Endodermal cell (in vitro differentiated cells): ENCODE measurements around the gene SNRPA1. TPM values are rescaled to one million over a fixed set of nuclear protein-coding genes. Genes with fewer than 3 reads are reported as not detected.

Source experiments
- DNase-seq: peaks from one replicate; pipeline ENCODE4 v3.0.0-alpha.2; 2017
- H3K27ac ChIP-seq: 2 replicates; pipeline ENCODE4 v1.5.1; 2013; ENCODE audit warnings: mild to moderate bottlenecking, low read depth, low read length, moderate library complexity
- H3K27me3 ChIP-seq: 2 replicates; pipeline ENCODE4 v1.6.1; 2013; ENCODE audit warnings: mild to moderate bottlenecking, low read length, moderate library complexity; ENCODE audit not compliant: insufficient read depth, control insufficient read depth, poor library complexity, severe bottlenecking
- H3K36me3 ChIP-seq: 2 replicates; pipeline ENCODE4 v1.7.0; 2013; ENCODE audit warnings: mild to moderate bottlenecking, low read length, moderate library complexity; ENCODE audit not compliant: control insufficient read depth, insufficient read depth
- H3K4me1 ChIP-seq: one replicate; pipeline ENCODE4 v1.7.0; 2013; ENCODE audit warnings: low read length; ENCODE audit not compliant: control insufficient read depth, insufficient read depth
- H3K4me3 ChIP-seq: 2 replicates; pipeline ENCODE4 v1.5.1; 2013; ENCODE audit warnings: mild to moderate bottlenecking, low read length, moderate library complexity
- H3K9ac ChIP-seq: 2 replicates; pipeline ENCODE4 v1.6.1; 2013; ENCODE audit warnings: mild to moderate bottlenecking, low read length, moderate library complexity; ENCODE audit not compliant: poor library complexity, severe bottlenecking; ENCODE audit errors: extremely low read depth
- H3K9me3 ChIP-seq: 2 replicates; pipeline ENCODE4 v1.6.1; 2013; ENCODE audit warnings: mild to moderate bottlenecking, low read length, moderate library complexity; ENCODE audit not compliant: control insufficient read depth
- H3K27ac Mint-ChIP-seq: 2 replicates; pipeline ENCODE4 v1.8.0; 2020; ENCODE audit warnings: mixed read lengths
- H3K27me3 Mint-ChIP-seq: 2 replicates; pipeline ENCODE4 v1.8.0; 2021; ENCODE audit warnings: mild to moderate bottlenecking, mixed read lengths; ENCODE audit not compliant: insufficient read depth
- H3K36me3 Mint-ChIP-seq: 2 replicates; pipeline ENCODE4 v1.8.0; 2020; ENCODE audit warnings: low read depth, mixed read lengths
- H3K4me1 Mint-ChIP-seq: 2 replicates; pipeline ENCODE4 v1.8.0; 2020; ENCODE audit warnings: mixed read lengths
- H3K4me3 Mint-ChIP-seq: 2 replicates; pipeline ENCODE4 v1.8.0; 2020; ENCODE audit warnings: mild to moderate bottlenecking, moderate library complexity, mixed read lengths
- H3K9me3 Mint-ChIP-seq: 2 replicates; pipeline ENCODE4 v1.8.0; 2020; ENCODE audit warnings: mild to moderate bottlenecking, mixed read lengths
- WGBS, 2 experiments: methylation state at CpG; one replicate each; pipeline versions ENCODE4 v1.1.5 to v1.1.7; 2013; ENCODE audit warnings: missing lambda C conversion rate in 2 of 2, mixed read lengths in 1 of 2; ENCODE audit not compliant: insufficient coverage in 1 of 2, insufficient read length in 1 of 2; 5-methylcytosine and 5-hydroxymethylcytosine counted together
- total RNA-seq, 2 donors: library from RNA; stranded (reverse); fragmentation: NEBNext Ultra II Directional in 1 of 2; extraction: Animal tissue kit (Norgen Biotek cat#: 25700) in 1 of 2; gene quantifications; 2 replicates in 1 of 2; 3 replicates in 1 of 2; pipeline ENCODE4 v1.2.1, GENCODE V29; 2021
- TF ChIP-seq, protein P1 (sequence below): fragments of 200-600 bp; sonication (generic); conservative IDR thresholded peaks from 2 replicates; pipeline ENCODE4 v1.5.0; 2021; ENCODE audit warnings: antibody characterized with exemption, mild to moderate bottlenecking

SNRPA1 gene
- total RNA-seq, 2 donors from 2014 or later: 111 to 140 TPM

DNA sequence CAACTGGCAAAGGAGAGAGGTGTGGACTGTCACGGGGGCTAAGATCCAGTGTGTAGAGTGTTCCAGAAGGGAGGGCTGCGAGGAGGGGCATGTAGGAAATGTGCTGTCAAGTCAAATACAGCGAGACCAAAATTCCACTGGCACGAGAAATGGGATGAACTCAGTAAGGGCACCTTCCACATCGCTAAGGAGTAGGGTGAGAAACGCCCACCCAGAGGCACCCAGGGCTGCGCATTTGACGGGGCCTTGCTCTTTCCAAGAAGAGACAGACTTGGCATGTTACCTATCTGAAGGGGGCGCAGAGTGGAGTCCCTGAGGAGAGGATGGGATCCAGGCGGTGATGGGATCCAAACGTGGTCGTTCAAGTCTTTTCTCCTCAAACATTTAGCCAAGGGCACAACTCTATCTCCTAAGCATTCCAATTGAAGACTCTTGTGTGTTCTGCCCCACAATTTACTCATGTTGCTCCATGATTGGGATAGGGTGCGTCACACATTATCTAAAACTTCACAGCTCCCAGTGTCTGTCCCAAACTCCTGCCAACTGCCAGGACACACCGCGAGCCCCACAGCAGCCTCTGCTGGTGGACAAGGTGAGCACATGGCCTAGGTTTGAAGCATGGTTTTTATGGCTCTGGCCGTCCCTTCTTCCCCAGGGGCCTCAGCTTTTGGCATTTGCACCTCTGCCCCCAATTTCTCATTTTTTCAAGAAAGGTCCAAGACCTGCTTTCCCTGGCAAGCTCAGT lies 25.4 kb downstream of the SNRPA1 start:
- Histone ChIP-seq H3K9me3 (no peaks in the 10 kb centered on the region), H3K9ac (no peak overlapping the region), H3K4me3 (no peak overlapping the region), H3K27me3 (no peaks in the 10 kb centered on the region), H3K36me3 (peaks cover 56% of the 10 kb centered on the region), H3K27ac (no peak overlapping the region), H3K4me1 (no peaks in the 10 kb centered on the region)
- TF ChIP-seq, protein P1, sequence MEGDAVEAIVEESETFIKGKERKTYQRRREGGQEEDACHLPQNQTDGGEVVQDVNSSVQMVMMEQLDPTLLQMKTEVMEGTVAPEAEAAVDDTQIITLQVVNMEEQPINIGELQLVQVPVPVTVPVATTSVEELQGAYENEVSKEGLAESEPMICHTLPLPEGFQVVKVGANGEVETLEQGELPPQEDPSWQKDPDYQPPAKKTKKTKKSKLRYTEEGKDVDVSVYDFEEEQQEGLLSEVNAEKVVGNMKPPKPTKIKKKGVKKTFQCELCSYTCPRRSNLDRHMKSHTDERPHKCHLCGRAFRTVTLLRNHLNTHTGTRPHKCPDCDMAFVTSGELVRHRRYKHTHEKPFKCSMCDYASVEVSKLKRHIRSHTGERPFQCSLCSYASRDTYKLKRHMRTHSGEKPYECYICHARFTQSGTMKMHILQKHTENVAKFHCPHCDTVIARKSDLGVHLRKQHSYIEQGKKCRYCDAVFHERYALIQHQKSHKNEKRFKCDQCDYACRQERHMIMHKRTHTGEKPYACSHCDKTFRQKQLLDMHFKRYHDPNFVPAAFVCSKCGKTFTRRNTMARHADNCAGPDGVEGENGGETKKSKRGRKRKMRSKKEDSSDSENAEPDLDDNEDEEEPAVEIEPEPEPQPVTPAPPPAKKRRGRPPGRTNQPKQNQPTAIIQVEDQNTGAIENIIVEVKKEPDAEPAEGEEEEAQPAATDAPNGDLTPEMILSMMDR: peak; percentile 71
- Mint-ChIP-seq H3K36me3 (peaks cover 60% of the 10 kb centered on the region), H3K4me3 (no peak overlapping the region), H3K27ac (no peak overlapping the region), H3K9me3 (no peaks in the 10 kb centered on the region), H3K27me3 (no peaks in the 10 kb centered on the region), H3K4me1 (peaks cover 7% of the 10 kb centered on the region)
- peak; percentile 79 for DNase-seq
- 90 to 99% methylated on average over 9 to 16 of the region's 16 CpGs for WGBS, 2 experiments

DNA sequence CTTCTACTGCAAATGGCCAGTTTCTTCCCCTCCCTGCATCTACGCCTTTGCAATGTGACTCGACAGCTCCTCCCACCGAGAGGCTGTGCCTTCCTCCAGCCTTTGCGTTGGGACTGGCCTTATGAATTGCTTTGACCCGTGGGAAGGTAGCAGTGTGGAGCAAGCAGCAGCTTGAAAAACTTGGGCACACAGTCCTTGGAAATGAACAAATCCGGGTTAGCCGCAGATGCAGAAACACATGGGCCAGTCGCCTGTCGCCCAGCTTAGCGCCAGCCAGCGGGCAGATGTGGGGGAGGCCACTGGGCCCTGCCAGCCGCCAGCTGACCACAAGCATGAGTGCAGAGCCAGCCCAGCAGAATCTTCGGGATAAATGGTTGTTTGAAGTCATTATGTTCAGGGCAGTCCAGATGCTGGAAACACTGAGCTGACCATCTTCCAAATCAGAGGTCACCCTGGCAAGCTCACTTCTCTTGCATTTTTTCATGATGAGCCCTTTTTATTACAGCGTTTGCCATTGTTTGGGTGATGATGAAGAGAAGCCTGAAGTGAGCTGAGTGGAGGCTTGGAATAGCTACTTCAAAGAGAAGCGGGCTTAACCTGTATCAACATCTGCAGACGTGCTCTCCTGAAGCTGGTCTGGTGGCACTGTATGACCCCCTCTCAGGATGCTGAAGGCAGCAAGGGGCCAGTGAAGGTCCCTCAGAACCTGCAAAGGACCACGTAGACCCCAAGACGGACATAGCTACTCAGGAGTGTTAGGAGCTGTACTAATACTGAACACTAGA lies 27.5 kb downstream of the SNRPA1 start:
- Histone ChIP-seq H3K4me1 (no peaks in the 10 kb centered on the region), H3K27me3 (no peaks in the 10 kb centered on the region), H3K36me3 (peaks cover 35% of the 10 kb centered on the region), H3K27ac (no peak overlapping the region), H3K4me3 (no peak overlapping the region), H3K9me3 (no peaks in the 10 kb centered on the region), H3K9ac (no peak overlapping the region)
- Mint-ChIP-seq H3K27me3 (no peaks in the 10 kb centered on the region), H3K4me3 (no peak overlapping the region), H3K9me3 (no peaks in the 10 kb centered on the region), H3K36me3 (peaks cover 39% of the 10 kb centered on the region), H3K27ac (no peak overlapping the region), H3K4me1 (peaks cover 7% of the 10 kb centered on the region)
- TF ChIP-seq, protein P1: no peak
- WGBS, 2 experiments: 81 to 83% methylated on average over 13 to 18 of the region's 18 CpGs
- DNase-seq: peak; percentile 84

DNA sequence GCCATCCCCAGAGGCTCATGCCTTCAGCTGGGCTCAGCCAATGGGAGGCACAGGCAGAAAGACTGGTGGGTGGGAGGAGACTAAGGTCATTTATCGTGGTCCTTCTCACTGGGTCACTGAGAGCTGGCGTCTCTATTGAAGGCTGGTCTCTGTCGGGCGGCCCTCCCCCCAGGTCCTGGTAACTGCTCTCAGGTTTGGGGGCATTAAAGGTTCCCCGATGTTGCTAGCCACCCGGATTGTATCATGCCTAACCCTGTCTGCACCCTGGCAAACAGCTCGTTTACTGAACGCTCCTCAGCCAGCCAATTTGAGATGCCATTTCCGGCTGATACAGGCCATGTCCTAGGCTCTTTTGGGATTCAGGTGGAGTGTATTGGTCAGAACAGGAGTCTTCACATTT lies 28.3 kb downstream of the SNRPA1 start:
- no peak overlapping the region for H3K4me3 ChIP-seq
- Mint-ChIP-seq H3K36me3 (peaks cover 32% of the 10 kb centered on the region), H3K9me3 (no peaks in the 10 kb centered on the region), H3K27me3 (no peaks in the 10 kb centered on the region), H3K4me1 (peaks cover 7% of the 10 kb centered on the region), H3K4me3 (no peak overlapping the region), H3K27ac (no peak overlapping the region)
- H3K36me3 ChIP-seq: peaks cover 28% of the 10 kb centered on the region
- peak; percentile 48 for DNase-seq
- H3K9me3 ChIP-seq: no peaks in the 10 kb centered on the region
- no peaks in the 10 kb centered on the region for H3K4me1 ChIP-seq
- H3K27me3 ChIP-seq: no peaks in the 10 kb centered on the region
- no peak overlapping the region for H3K27ac ChIP-seq
- 92 to 96% methylated on average over 9 of the region's 9 CpGs for WGBS, 2 experiments
- TF ChIP-seq, protein P1: no peak
- no peak overlapping the region for H3K9ac ChIP-seq
